Measurements from ENCODE around the gene PLK2. TPM values are rescaled to one million over a fixed set of nuclear protein-coding genes. Genes with fewer than 3 reads are reported as not detected.

The PLK2 gene
- total and polyA plus RNA-seq, 9 donors, result 14.7 to 310 (median 41.1) TPM

DNA sequence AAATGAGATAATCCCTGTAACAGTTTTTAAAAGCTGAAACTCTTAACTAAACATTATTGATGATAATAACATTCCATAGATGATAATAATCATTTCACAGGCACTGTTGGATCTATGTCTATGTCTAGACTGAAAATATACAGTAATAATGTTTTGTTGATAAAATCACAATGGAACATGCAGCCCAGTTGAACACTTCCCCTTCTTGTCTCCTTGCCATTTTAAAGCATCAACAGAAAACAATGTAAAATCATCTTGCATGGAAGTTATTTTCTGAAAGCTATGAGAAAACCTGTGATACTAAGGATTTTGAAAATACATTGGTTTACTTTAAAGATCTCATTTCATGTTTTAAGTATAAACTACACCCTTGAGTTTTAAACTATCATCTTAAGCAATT, 33.3 kb upstream of the PLK2 start:
- Histone ChIP-seq H3K4me3 (no peak overlapping the region), H3K36me3 (no peaks in the 10 kb centered on the region), H3K9me3 (no peaks in the 10 kb centered on the region), H3K27ac (no peak overlapping the region), H3K4me1 (ENCODE audit: insufficient read depth) (no peaks in the 10 kb centered on the region), H3K27me3 (no peaks in the 10 kb centered on the region)
- no peak for TF ChIP-seq POLR2A (IDR thresholded peaks at IDR 0.05)
- TF ChIP-seq EP300 (IDR thresholded peaks at IDR 0.05), result no peak
- TF ChIP-seq, protein P1, sequence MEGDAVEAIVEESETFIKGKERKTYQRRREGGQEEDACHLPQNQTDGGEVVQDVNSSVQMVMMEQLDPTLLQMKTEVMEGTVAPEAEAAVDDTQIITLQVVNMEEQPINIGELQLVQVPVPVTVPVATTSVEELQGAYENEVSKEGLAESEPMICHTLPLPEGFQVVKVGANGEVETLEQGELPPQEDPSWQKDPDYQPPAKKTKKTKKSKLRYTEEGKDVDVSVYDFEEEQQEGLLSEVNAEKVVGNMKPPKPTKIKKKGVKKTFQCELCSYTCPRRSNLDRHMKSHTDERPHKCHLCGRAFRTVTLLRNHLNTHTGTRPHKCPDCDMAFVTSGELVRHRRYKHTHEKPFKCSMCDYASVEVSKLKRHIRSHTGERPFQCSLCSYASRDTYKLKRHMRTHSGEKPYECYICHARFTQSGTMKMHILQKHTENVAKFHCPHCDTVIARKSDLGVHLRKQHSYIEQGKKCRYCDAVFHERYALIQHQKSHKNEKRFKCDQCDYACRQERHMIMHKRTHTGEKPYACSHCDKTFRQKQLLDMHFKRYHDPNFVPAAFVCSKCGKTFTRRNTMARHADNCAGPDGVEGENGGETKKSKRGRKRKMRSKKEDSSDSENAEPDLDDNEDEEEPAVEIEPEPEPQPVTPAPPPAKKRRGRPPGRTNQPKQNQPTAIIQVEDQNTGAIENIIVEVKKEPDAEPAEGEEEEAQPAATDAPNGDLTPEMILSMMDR (IDR thresholded peaks at IDR 0.05), result no peak
- no peak for DNase-seq
- intact Hi-C loops (cut with DNase I), result loop anchor here in 2 of 4 donors (10.0 kb wide), 2 partner anchors 352 to 362 kb away; no protein-coding TSS in a partner anchor

DNA sequence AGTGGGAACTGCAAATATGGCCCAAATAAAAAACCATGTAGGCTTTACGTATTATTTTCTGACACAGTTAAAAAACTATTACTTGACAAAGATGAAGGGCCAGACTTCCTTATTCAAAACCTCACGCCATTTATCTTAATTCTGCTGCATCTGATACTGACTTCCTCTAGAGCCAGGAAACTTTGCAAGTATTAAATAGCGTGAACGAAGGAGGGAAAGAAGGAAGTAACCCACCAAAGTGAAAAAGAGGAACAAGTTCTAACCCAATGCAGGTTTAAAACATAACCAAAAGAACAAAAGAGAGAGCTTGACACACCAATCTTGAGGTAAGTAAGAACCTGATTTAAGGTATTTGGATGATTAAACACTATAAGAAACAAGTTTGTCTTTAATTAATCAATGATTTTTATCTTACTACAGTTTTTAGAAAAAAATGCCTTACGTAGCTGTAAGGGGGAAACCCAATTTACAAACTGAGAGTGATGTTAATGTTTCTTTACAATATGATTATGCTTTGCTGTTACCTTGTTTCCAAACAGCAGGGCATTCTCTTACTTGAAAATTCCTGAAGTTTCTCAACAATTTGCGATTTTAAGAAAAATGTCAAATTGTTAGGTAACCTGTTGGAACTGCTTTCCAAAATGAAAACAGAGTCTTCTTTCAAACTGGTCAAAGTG, 31.5 kb upstream of the PLK2 start, which contains the start of gene GAPT:
Gene GAPT (plus strand): TSS at position 220 of the 677 bp plus-strand sequence. CDS start 3,102 bp downstream, outside the sequence.
- no peak for TF ChIP-seq EP300 (IDR thresholded peaks at IDR 0.05)
- no peak for TF ChIP-seq POLR2A (IDR thresholded peaks at IDR 0.05)
- TF ChIP-seq, protein P1 (IDR thresholded peaks at IDR 0.05), result no peak
- Histone ChIP-seq H3K4me1 (ENCODE audit: insufficient read depth) (no peaks in the 10 kb centered on the region), H3K27me3 (no peaks in the 10 kb centered on the region), H3K9me3 (no peaks in the 10 kb centered on the region), H3K4me3 (no peak within 1 kb of the TSS), H3K36me3 (no peaks in the 10 kb centered on the region), H3K27ac (no peak within 1 kb of the TSS)
- no peak for DNase-seq
- intact Hi-C loops (cut with DNase I), result loop anchor here in 2 of 4 donors (10.0 kb wide), 2 partner anchors 353 to 363 kb away; no protein-coding TSS in a partner anchor
- 89 to 91% (median 91%) methylated on average over 6 of the region's 6 CpGs for WGBS, 3 donors

DNA sequence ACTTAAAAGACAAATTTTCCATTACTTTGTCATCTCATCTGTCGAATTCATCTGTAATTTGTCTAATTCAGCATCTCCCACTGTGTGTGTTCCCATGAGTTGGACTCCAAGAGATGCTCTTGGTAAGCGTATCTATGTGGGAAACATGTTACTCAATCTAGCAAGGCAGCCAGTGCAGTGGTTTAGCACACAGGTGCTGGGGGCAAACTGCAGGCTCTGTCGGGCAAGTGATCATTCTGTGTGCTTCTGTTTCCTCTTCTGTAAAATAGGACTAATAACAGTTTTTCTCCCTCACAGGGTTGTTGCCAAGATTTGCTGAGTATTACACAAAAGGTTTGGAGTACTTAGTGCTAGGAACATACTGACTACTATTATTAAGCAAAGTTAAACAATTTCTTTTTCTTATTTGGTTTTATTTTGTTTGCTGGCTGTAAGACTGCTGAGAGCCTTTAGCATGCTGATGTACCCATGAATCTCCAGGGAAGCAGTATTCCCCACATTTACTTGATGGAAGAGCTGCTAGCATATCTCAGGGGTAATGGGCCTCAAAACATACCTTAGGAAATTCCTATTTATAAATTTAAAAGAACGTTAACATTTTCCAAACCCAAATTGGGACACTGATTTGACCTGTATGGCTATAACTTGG, 30.6 kb upstream of the PLK2 start:
- H3K27me3 ChIP-seq, result no peaks in the 10 kb centered on the region
- WGBS, 3 donors, result 75 to 83% (median 77%) methylated on average over 4 of the region's 4 CpGs
- no peaks in the 10 kb centered on the region for H3K9me3 ChIP-seq
- H3K27ac ChIP-seq, result no peak overlapping the region
- no peak overlapping the region for H3K4me3 ChIP-seq
- no peaks in the 10 kb centered on the region for H3K36me3 ChIP-seq
- no peaks in the 10 kb centered on the region for H3K4me1 ChIP-seq (ENCODE audit: insufficient read depth)
- no peak for DNase-seq
- intact Hi-C loops (cut with DNase I), result loop anchor here in 2 of 4 donors (10.0 kb wide), 2 partner anchors 354 to 364 kb away; no protein-coding TSS in a partner anchor
- no peak for TF ChIP-seq EP300 (IDR thresholded peaks at IDR 0.05)

DNA sequence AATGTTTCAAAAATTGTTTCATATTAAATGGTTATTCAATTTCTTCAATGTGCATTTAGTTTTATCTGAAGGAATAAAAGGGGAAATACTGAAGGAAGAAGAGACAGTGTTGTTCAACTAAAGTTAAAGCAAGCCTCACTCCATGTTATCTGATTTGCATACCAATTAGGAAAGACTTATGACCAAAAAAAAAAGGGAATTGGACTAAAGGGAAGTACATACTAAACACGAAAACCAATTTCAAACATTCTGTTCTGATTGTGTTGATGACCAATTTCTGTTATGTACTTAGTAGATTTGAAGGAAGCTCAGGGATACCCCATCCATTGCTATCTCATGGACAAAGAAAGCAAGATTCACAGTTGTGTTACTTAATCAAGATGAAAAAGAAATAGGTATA, 26.4 kb upstream of the PLK2 start:
- Histone ChIP-seq H3K36me3 (no peaks in the 10 kb centered on the region), H3K4me1 (ENCODE audit: insufficient read depth) (no peaks in the 10 kb centered on the region), H3K9me3 (no peaks in the 10 kb centered on the region), H3K27me3 (no peaks in the 10 kb centered on the region), H3K4me3 (no peak overlapping the region), H3K27ac (no peak overlapping the region)
- no peak for DNase-seq
- no peak for TF ChIP-seq EP300 (IDR thresholded peaks at IDR 0.05)
- TF ChIP-seq, protein P1 (IDR thresholded peaks at IDR 0.05), result no peak
- no peak for TF ChIP-seq POLR2A (IDR thresholded peaks at IDR 0.05)
- intact Hi-C loops (cut with DNase I), result no loop called here
- 74 to 85% (median 83%) methylated on average over 1 of the region's 1 CpG for WGBS, 3 donors

DNA sequence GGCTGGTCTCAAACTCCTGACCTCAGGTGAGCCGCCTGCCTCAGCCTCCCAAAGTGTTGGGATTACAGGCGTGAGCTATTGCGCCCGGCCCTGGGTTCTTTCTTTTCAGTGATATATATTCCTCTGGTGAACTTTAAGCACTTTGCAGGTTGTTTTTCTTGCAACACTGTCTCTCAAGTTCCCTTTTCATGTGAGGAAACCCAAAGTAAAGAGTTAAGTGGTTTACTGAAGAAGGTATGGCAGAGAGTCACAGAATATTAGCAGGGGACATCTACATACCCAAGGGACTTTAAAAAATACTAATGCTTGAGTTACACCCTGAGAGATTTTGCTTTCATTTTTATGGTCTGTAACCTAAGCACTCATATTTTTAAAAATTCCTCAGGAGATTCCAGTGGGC, 24.6 kb upstream of the PLK2 start:
- H3K4me3 ChIP-seq, result no peak overlapping the region
- intact Hi-C loops (cut with DNase I), result no loop called here
- no peaks in the 10 kb centered on the region for H3K9me3 ChIP-seq
- 75 to 88% (median 80%) methylated on average over 4 of the region's 4 CpGs for WGBS, 3 donors
- no peak for DNase-seq
- no peaks in the 10 kb centered on the region for H3K4me1 ChIP-seq (ENCODE audit: insufficient read depth)
- TF ChIP-seq POLR2A (IDR thresholded peaks at IDR 0.05), result no peak
- TF ChIP-seq, protein P1 (IDR thresholded peaks at IDR 0.05), result no peak
- no peak for TF ChIP-seq EP300 (IDR thresholded peaks at IDR 0.05)
- H3K27ac ChIP-seq, result no peak overlapping the region
- H3K27me3 ChIP-seq, result no peaks in the 10 kb centered on the region
- H3K36me3 ChIP-seq, result no peaks in the 10 kb centered on the region
